Bronchial epithelial cell (primary cell): Measurements from ENCODE around the gene GPR35. TPM values are rescaled to one million over a fixed set of nuclear protein-coding genes. Genes with fewer than 3 reads are reported as not detected.

Experiments used
- DNase-seq: peaks from one replicate; pipeline ENCODE4 v3.0.0-alpha.2; 2010; ENCODE audit warnings: low read depth
- FAIRE-seq: peaks from 2 replicates; lab custom pipeline; 2011; peaks lifted over from hg19 to GRCh38; lab: Jason Lieb, UNC
- H3K27me3 ChIP-seq: 2 replicates; pipeline ENCODE4 v1.5.1; 2011; ENCODE audit warnings: low read length; ENCODE audit not compliant: control insufficient read depth, insufficient read depth
- H3K36me3 ChIP-seq: 2 replicates; pipeline ENCODE4 v1.5.1; 2011; ENCODE audit warnings: low read length; ENCODE audit not compliant: control insufficient read depth, insufficient read depth
- H3K4me3 ChIP-seq: 2 replicates; pipeline ENCODE4 v1.5.1; 2011; ENCODE audit warnings: mild to moderate bottlenecking, low read depth, low read length, control low read depth
- CTCF ChIP-seq: IDR thresholded peaks from 2 replicates; pipeline ENCODE4 v1.5.1; 2011; ENCODE audit warnings: mild to moderate bottlenecking, moderate library complexity, low read length, control low read depth, inconsistent platforms; ENCODE audit not compliant: insufficient read depth, severe bottlenecking
- total RNA-seq: library from RNA; depleted of rRNA; stranded (reverse); fragments of >200 nt; gene quantifications from 2 replicates; pipeline ENCODE4 v1.2.1, GENCODE V29; 2014

Gene GPR35
- total RNA-seq, 1 donor from 2014 or later = 0.26 TPM

GRCh38 chr2:240578488-240578887 is 46.8 kb upstream of the GPR35 start:
- Histone ChIP-seq H3K36me3 (peaks cover 13% of the 10 kb centered on the region), H3K27me3 (no peaks in the 10 kb centered on the region), H3K4me3 (no peak overlapping the region)
- TF ChIP-seq CTCF = no peak
- DNase-seq (no peak), FAIRE-seq (peak; percentile 40)

GRCh38 chr2:240579071-240579762 is 46.1 kb upstream of the GPR35 start:
- H3K27me3 ChIP-seq = no peaks in the 10 kb centered on the region
- peaks cover 13% of the 10 kb centered on the region for H3K36me3 ChIP-seq
- TF ChIP-seq CTCF = no peak
- FAIRE-seq (no peak), DNase-seq (no peak)
- no peak overlapping the region for H3K4me3 ChIP-seq

GRCh38 chr2:240579771-240580614 is 45.3 kb upstream of the GPR35 start:
- TF ChIP-seq CTCF = peak; percentile 61
- H3K4me3 ChIP-seq = no peak overlapping the region
- H3K27me3 ChIP-seq = no peaks in the 10 kb centered on the region
- DNase-seq (peak; percentile 83), FAIRE-seq (peak; percentile 98)
- H3K36me3 ChIP-seq = peaks cover 15% of the 10 kb centered on the region

- H3K4me3 ChIP-seq = no peak overlapping the region
- no peak for TF ChIP-seq CTCF
- peaks cover 13% of the 10 kb centered on the region for H3K36me3 ChIP-seq
- DNase-seq (no peak), FAIRE-seq (no peak)
- no peaks in the 10 kb centered on the region for H3K27me3 ChIP-seq
Measured at GRCh38 chr2:240581811-240582210, 43.5 kb upstream of the GPR35 start.

GRCh38 chr2:240582781-240583180 is 42.5 kb upstream of the GPR35 start:
- H3K36me3 ChIP-seq = peaks cover 8% of the 10 kb centered on the region
- no peak for TF ChIP-seq CTCF
- H3K27me3 ChIP-seq = no peaks in the 10 kb centered on the region
- no peak overlapping the region for H3K4me3 ChIP-seq
- FAIRE-seq (no peak), DNase-seq (no peak)
